Adrenal gland (tissue), 12 donors: ENCODE results near the gene CD7. TPM values are rescaled to one million over a fixed set of nuclear protein-coding genes. Genes with fewer than 3 reads are reported as not detected.
A peak's percentile ranks its signal among the peaks of the same experiment; 100 is the strongest.

Source experiments
- DNase-seq, 7 donors: peaks; one replicate each; pipeline ENCODE4 v3.0.0-alpha.2; 2019 to 2020
- H3K27ac ChIP-seq, 5 donors: fragments of 200-600 bp; sonication (generic) in 4 of 5; 1 replicate in 3 of 5; 2 replicates in 2 of 5; pipeline versions ENCODE4 v1.5.1 to v1.8.0; 2016 to 2020; ENCODE audit warnings: mild to moderate bottlenecking in 1 of 5
- H3K27me3 ChIP-seq: fragments of 200-600 bp; 2 replicates; pipeline ENCODE4 v1.8.0; 2021
- H3K36me3 ChIP-seq, 2 donors: fragments of 200-600 bp; replicated peaks in 1 of 2; 1 replicate in 1 of 2; 2 replicates in 1 of 2; pipeline versions ENCODE4 v1.5.1 to v1.8.0; 2018 to 2022
- H3K4me1 ChIP-seq, 2 donors: fragments of 200-600 bp; replicated peaks in 1 of 2; 1 replicate in 1 of 2; 2 replicates in 1 of 2; pipeline versions ENCODE4 v1.5.1 to v1.8.0; 2018 to 2021
- H3K4me3 ChIP-seq, 4 donors: fragments of 200-600 bp; sonication (generic) in 3 of 4; one replicate each; pipeline ENCODE4 v1.5.1; 2016 to 2018
- H3K9me3 ChIP-seq, 3 donors: fragments of 200-600 bp; sonication (generic) in 1 of 3; replicated peaks in 1 of 3; 1 replicate in 2 of 3; 2 replicates in 1 of 3; pipeline versions ENCODE4 v1.5.1 to v1.8.0; 2016 to 2021
- CTCF ChIP-seq, 6 experiments: fragments of 450-650 bp in 4 of 6; fragments of 200-600 bp in 2 of 6; sonication (generic) in 1 of 6; IDR thresholded peaks; 1 replicate in 5 of 6; 2 replicates in 1 of 6; pipeline versions ENCODE4 v1.5.1 to v1.8.0; 2016 to 2021; ENCODE audit warnings: antibody characterized with exemption in 6 of 6, mild to moderate bottlenecking in 2 of 6, moderate library complexity in 1 of 6
- POLR2A ChIP-seq, 2 donors: fragments of 450-650 bp; IDR thresholded peaks; one replicate each; pipeline ENCODE4 v1.6.1; 2017; ENCODE audit warnings: antibody characterized with exemption in 2 of 2, mild to moderate bottlenecking in 2 of 2, moderate library complexity in 1 of 2
- WGBS, 4 donors: extraction: QIAGEN DNeasy Blood & Tissue Kit in 2 of 4; methylation state at CpG; one replicate each; pipeline versions ENCODE4 v1.1.5 to v1.1.7; 2013 to 2017; 5-methylcytosine and 5-hydroxymethylcytosine counted together
- intact Hi-C, 2 donors: fragments of 100-400 bp; cut with DNase I; formaldehyde crosslinking; loops; one replicate each; pipeline versions ENCODE4 v1.14.1 to v1.15.0; 2022 to 2023
- polyA plus RNA-seq, 3 donors: library from polyadenylated mRNA; stranded (reverse); fragments of 200-250 nt in 2 of 3; fragments of 350-450 nt in 1 of 3; fragmentation: Illumina TruSeq in 1 of 3; extraction: RNeasy Lipid Tissue Mini Kit (QIAGEN cat#74804) in 1 of 3; gene quantifications; one replicate each; pipeline ENCODE4 v1.2.3, GENCODE V29; 2013 to 2014
- total RNA-seq, 9 donors: library from RNA; depleted of rRNA in 4 of 9; stranded (reverse); fragments of >200 nt in 4 of 9; fragments of 120-200 nt in 1 of 9; fragmentation: NEBNext Ultra II Directional in 1 of 9; extraction: Animal tissue kit (Norgen Biotek cat#: 25700) in 1 of 9; gene quantifications; one replicate each; pipeline versions ENCODE4 v1.1.0 to v1.2.4, GENCODE V29; 2013 to 2023
- donor health status: healthy with polysubstance abuse.
- donor health status: Bipolar disorder and iron deficiency.
- donor health status: DM: yes; HTN: yes; CAD: no.
- donor health status: DM: no; HTN: no; CAD: no.
- donor health status: DM: no; HTN: no; CAD: no.
- donor health status: DM: yes; HTN: yes; CAD: no.

CD7 gene
- total and polyA plus RNA-seq, 12 donors = 0.11 to 4.2 (median 1.6) TPM; not detected in 2

GRCh38 chr17:82292251-82293154 lies 24.9 kb downstream of the CD7 start:
- Histone ChIP-seq H3K9me3 (no peaks in the 10 kb centered on the region), H3K27ac (peak overlapping the region; percentile 92 to 99 (median 93)), H3K27me3 (no peaks in the 10 kb centered on the region), H3K4me1 (peaks cover 0 to 30% of the 10 kb centered on the region in 2 donors), H3K4me3 (peak overlapping the region; percentile 42 to 96 (median 66)), H3K36me3 (no peaks in the 10 kb centered on the region)
- TF ChIP-seq POLR2A (IDR thresholded peaks at IDR 0.05) = peak; percentile 82 to 96
- no peak for TF ChIP-seq CTCF (IDR thresholded peaks at IDR 0.05)
- intact Hi-C loops = loop anchor here in 1 of 2 donors (10.0 kb wide), 1 partner anchor 268 kb away; the partner anchor contains the start of genes CENPX and LRRC45
- WGBS, 4 donors = 4 to 100% (median 14%) methylated on average over 2 to 86 of the region's 86 CpGs
- peak; percentile 94 to 99 (median 98) for DNase-seq

GRCh38 chr17:82291582-82292250 lies 25.7 kb downstream of the CD7 start:
- Histone ChIP-seq H3K4me3 (peak overlapping the region in 2 of 4 donors; percentile 42 to 96), H3K27me3 (no peaks in the 10 kb centered on the region), H3K36me3 (no peaks in the 10 kb centered on the region), H3K9me3 (no peaks in the 10 kb centered on the region), H3K27ac (peak overlapping the region in 3 of 5 donors; percentile 8 to 99 (median 92)), H3K4me1 (peaks cover 0 to 22% of the 10 kb centered on the region in 2 donors)
- intact Hi-C loops = loop anchor here in 1 of 2 donors (10.0 kb wide), 1 partner anchor 267 kb away; the partner anchor contains the start of genes CENPX and LRRC45
- TF ChIP-seq CTCF (IDR thresholded peaks at IDR 0.05) (no peak), POLR2A (IDR thresholded peaks at IDR 0.05) (no peak)
- WGBS, 4 donors = 84 to 91% (median 87%) methylated on average over 19 of the region's 19 CpGs
- no peak for DNase-seq

GRCh38 chr17:82287868-82288801 lies 29.3 kb downstream of the CD7 start:
- intact Hi-C loops = no loop called here
- H3K27ac ChIP-seq = peak overlapping the region; percentile 24 to 73 (median 43)
- peaks cover 0 to 12% of the 10 kb centered on the region in 2 donors for H3K4me1 ChIP-seq
- WGBS, 4 donors = 43 to 55% (median 52%) methylated on average over 13 to 19 of the region's 19 CpGs
- TF ChIP-seq CTCF (IDR thresholded peaks at IDR 0.05) (no peak), POLR2A (IDR thresholded peaks at IDR 0.05) (peak in 1 of 2 donors; percentile 45)
- no peaks in the 10 kb centered on the region for H3K9me3 ChIP-seq
- H3K27me3 ChIP-seq = no peaks in the 10 kb centered on the region
- peak; percentile 62 to 96 (median 89) for DNase-seq
- no peaks in the 10 kb centered on the region for H3K36me3 ChIP-seq
- no peak overlapping the region for H3K4me3 ChIP-seq
